Fibroblast of mammary gland (primary cell): Measurements from ENCODE around the gene ZNF467.

Experiments used
- DNase-seq: peaks from one replicate; pipeline ENCODE4 v3.0.0-alpha.2; 2010; ENCODE audit warnings: low read depth
- H3K4me3 ChIP-seq: 2 replicates; pipeline ENCODE4 v1.5.1; 2011; ENCODE audit warnings: low read depth, mild to moderate bottlenecking, low read length, moderate library complexity; ENCODE audit not compliant: control insufficient read depth
- CTCF ChIP-seq: conservative IDR thresholded peaks from 2 replicates; pipeline ENCODE4 v1.5.1; 2011; ENCODE audit warnings: low read depth, low read length, inconsistent platforms; ENCODE audit not compliant: control insufficient read depth, insufficient read depth

ZNF467 gene

GRCh38 chr7:149774237-149775175, 1.1 kb upstream of the ZNF467 start:
- DNase-seq = no peak
- no peak overlapping the region for H3K4me3 ChIP-seq

GRCh38 chr7:149772956-149773434, 393 bp downstream of the ZNF467 start:
- H3K4me3 ChIP-seq = peak overlapping the region; percentile 19
- DNase-seq = no peak
- TF ChIP-seq CTCF = no peak

More at GRCh38 chr7:149774237-149775175, 1.1 kb upstream of the ZNF467 start:
- no peak for TF ChIP-seq CTCF

GRCh38 chr7:149772241-149772955, 990 bp downstream of the ZNF467 start:
- peak overlapping the region; percentile 57 for H3K4me3 ChIP-seq
- no peak for DNase-seq
- no peak for TF ChIP-seq CTCF

GRCh38 chr7:149771720-149772240, 1.6 kb downstream of the ZNF467 start:
- TF ChIP-seq CTCF = no peak
- H3K4me3 ChIP-seq = peak overlapping the region; percentile 57
- peak; percentile 65 for DNase-seq

GRCh38 chr7:149770728-149771636, 2.4 kb downstream of the ZNF467 start:
- peak overlapping the region; percentile 37 for H3K4me3 ChIP-seq
- no peak for DNase-seq
- no peak for TF ChIP-seq CTCF

GRCh38 chr7:149769915-149770314, 3.5 kb downstream of the ZNF467 start:
- no peak for TF ChIP-seq CTCF
- H3K4me3 ChIP-seq = no peak overlapping the region
- no peak for DNase-seq
